Duodenal mucosa (tissue), 2 donors: ENCODE data around the gene EFEMP1.

Experiments
- H3K27ac ChIP-seq: one replicate; pipeline ENCODE4 v1.7.0; 2013; ENCODE audit warnings: low read depth, low read length
- H3K27me3 ChIP-seq, 2 donors: one replicate each; pipeline ENCODE4 v1.7.0; 2013; ENCODE audit warnings: low read length in 2 of 2, control low read depth in 1 of 2; ENCODE audit not compliant: insufficient read depth in 2 of 2, control insufficient read depth in 1 of 2
- H3K36me3 ChIP-seq, 2 donors: one replicate each; pipeline ENCODE4 v1.7.0; 2013; ENCODE audit warnings: low read length in 2 of 2, control low read depth in 1 of 2; ENCODE audit not compliant: insufficient read depth in 2 of 2, control insufficient read depth in 1 of 2
- H3K4me1 ChIP-seq, 2 donors: one replicate each; pipeline ENCODE4 v1.7.0; 2013; ENCODE audit warnings: low read length in 2 of 2, control low read depth in 1 of 2; ENCODE audit not compliant: insufficient read depth in 2 of 2, control insufficient read depth in 1 of 2
- H3K4me3 ChIP-seq, 2 donors: one replicate each; pipeline ENCODE4 v1.7.0; 2013; ENCODE audit warnings: low read length in 2 of 2, low read depth in 1 of 2
- H3K9ac ChIP-seq, 2 donors: one replicate each; pipeline ENCODE4 v1.7.0; 2013; ENCODE audit warnings: low read length in 2 of 2, low read depth in 1 of 2
- H3K9me3 ChIP-seq, 2 donors: one replicate each; pipeline ENCODE4 v1.7.0; 2013; ENCODE audit warnings: low read length in 2 of 2, control low read depth in 1 of 2; ENCODE audit not compliant: control insufficient read depth in 1 of 2

EFEMP1 gene

GRCh38 chr2:55902429-55902828 lies 21.2 kb downstream of the EFEMP1 start:
- no peaks in the 10 kb centered on the region for H3K36me3 ChIP-seq
- H3K9ac ChIP-seq, result no peak overlapping the region
- no peak overlapping the region for H3K27ac ChIP-seq
- no peak overlapping the region for H3K4me3 ChIP-seq
- no peaks in the 10 kb centered on the region for H3K9me3 ChIP-seq
- no peaks in the 10 kb centered on the region for H3K27me3 ChIP-seq
- no peaks in the 10 kb centered on the region for H3K4me1 ChIP-seq

- no peaks in the 10 kb centered on the region for H3K36me3 ChIP-seq
- H3K4me3 ChIP-seq, result no peak overlapping the region
- H3K4me1 ChIP-seq, result no peaks in the 10 kb centered on the region
- H3K9ac ChIP-seq, result no peak overlapping the region
- no peaks in the 10 kb centered on the region for H3K9me3 ChIP-seq
- no peaks in the 10 kb centered on the region for H3K27me3 ChIP-seq
- H3K27ac ChIP-seq, result no peak overlapping the region
These were observed 21.6 kb downstream of the EFEMP1 start for GRCh38 chr2:55901941-55902340.

GRCh38 chr2:55901322-55901721 lies 22.3 kb downstream of the EFEMP1 start:
- H3K27ac ChIP-seq, result no peak overlapping the region
- no peaks in the 10 kb centered on the region for H3K4me1 ChIP-seq

GRCh38 chr2:55899881-55900280 lies 23.7 kb downstream of the EFEMP1 start:
- Histone ChIP-seq H3K27me3 (no peaks in the 10 kb centered on the region), H3K36me3 (no peaks in the 10 kb centered on the region), H3K4me3 (no peak overlapping the region), H3K9me3 (no peaks in the 10 kb centered on the region), H3K27ac (no peak overlapping the region), H3K9ac (no peak overlapping the region), H3K4me1 (no peaks in the 10 kb centered on the region)

More at GRCh38 chr2:55901322-55901721, 22.3 kb downstream of the EFEMP1 start:
- Histone ChIP-seq H3K36me3 (no peaks in the 10 kb centered on the region), H3K9me3 (no peaks in the 10 kb centered on the region), H3K27me3 (no peaks in the 10 kb centered on the region), H3K4me3 (no peak overlapping the region), H3K9ac (no peak overlapping the region)

- no peak overlapping the region for H3K27ac ChIP-seq
- H3K9me3 ChIP-seq, result no peaks in the 10 kb centered on the region
- no peak overlapping the region for H3K9ac ChIP-seq
These were observed 25.1 kb downstream of the EFEMP1 start for GRCh38 chr2:55898386-55899040.

GRCh38 chr2:55896633-55897032 lies 26.9 kb downstream of the EFEMP1 start:
- H3K9me3 ChIP-seq, result no peaks in the 10 kb centered on the region
- no peak overlapping the region for H3K27ac ChIP-seq
- no peak overlapping the region for H3K9ac ChIP-seq
- H3K27me3 ChIP-seq, result no peaks in the 10 kb centered on the region
- H3K36me3 ChIP-seq, result no peaks in the 10 kb centered on the region
- no peaks in the 10 kb centered on the region for H3K4me1 ChIP-seq
- H3K4me3 ChIP-seq, result no peak overlapping the region

More at GRCh38 chr2:55898386-55899040, 25.1 kb downstream of the EFEMP1 start:
- no peaks in the 10 kb centered on the region for H3K4me1 ChIP-seq
- no peak overlapping the region for H3K4me3 ChIP-seq
- H3K27me3 ChIP-seq, result no peaks in the 10 kb centered on the region
- H3K36me3 ChIP-seq, result no peaks in the 10 kb centered on the region

- Histone ChIP-seq H3K9me3 (no peaks in the 10 kb centered on the region), H3K27ac (no peak overlapping the region), H3K36me3 (no peaks in the 10 kb centered on the region), H3K4me3 (no peak overlapping the region), H3K4me1 (no peaks in the 10 kb centered on the region), H3K27me3 (no peaks in the 10 kb centered on the region), H3K9ac (no peak overlapping the region)
These were observed 28.9 kb downstream of the EFEMP1 start for GRCh38 chr2:55894720-55895119.

GRCh38 chr2:55891671-55892094 lies 31.9 kb downstream of the EFEMP1 start:
- H3K27me3 ChIP-seq, result no peaks in the 10 kb centered on the region
- no peak overlapping the region for H3K27ac ChIP-seq
- H3K36me3 ChIP-seq, result no peaks in the 10 kb centered on the region
- no peaks in the 10 kb centered on the region for H3K9me3 ChIP-seq
- peaks cover 0 to 3% of the 10 kb centered on the region in 2 donors for H3K4me1 ChIP-seq
- no peak overlapping the region for H3K4me3 ChIP-seq
- H3K9ac ChIP-seq, result no peak overlapping the region

GRCh38 chr2:55888936-55889335 lies 34.6 kb downstream of the EFEMP1 start:
- H3K9ac ChIP-seq, result no peak overlapping the region
- H3K4me3 ChIP-seq, result no peak overlapping the region
- no peak overlapping the region for H3K27ac ChIP-seq
- no peaks in the 10 kb centered on the region for H3K27me3 ChIP-seq
- no peaks in the 10 kb centered on the region for H3K9me3 ChIP-seq
- H3K36me3 ChIP-seq, result no peaks in the 10 kb centered on the region
- H3K4me1 ChIP-seq, result peaks cover 0 to 3% of the 10 kb centered on the region in 2 donors

GRCh38 chr2:55887901-55888624 lies 35.5 kb downstream of the EFEMP1 start:
- Histone ChIP-seq H3K4me1 (peaks cover 0 to 3% of the 10 kb centered on the region in 2 donors), H3K27me3 (no peaks in the 10 kb centered on the region), H3K36me3 (no peaks in the 10 kb centered on the region), H3K9ac (no peak overlapping the region), H3K9me3 (no peaks in the 10 kb centered on the region), H3K27ac (no peak overlapping the region), H3K4me3 (no peak overlapping the region)
